ENCODE data around the gene SP9.
A peak's percentile ranks its signal among the peaks of the same experiment; 100 is the strongest.

Gene SP9

GRCh38 chr2:174333372-174334277 is 1.1 kb upstream of the SP9 start:
- no peak for DNase-seq

GRCh38 chr2:174334278-174334715 is 457 bp upstream of the SP9 start:
- DNase-seq: no peak

- DNase-seq: no peak
Measured at GRCh38 chr2:174335254-174335987, 667 bp downstream of the SP9 start.

- no peak for DNase-seq
Measured at GRCh38 chr2:174335988-174336500, 1.3 kb downstream of the SP9 start.

GRCh38 chr2:174336501-174337336 is 2.0 kb downstream of the SP9 start:
- DNase-seq: peak; percentile 32 to 50

- DNase-seq: peak; percentile 31 to 55
Measured at GRCh38 chr2:174337337-174338146, 2.8 kb downstream of the SP9 start.

GRCh38 chr2:174338147-174338605 is 3.4 kb downstream of the SP9 start:
- DNase-seq: peak in 1 of 2 experiments; percentile 42

GRCh38 chr2:174338671-174339560 is 4.2 kb downstream of the SP9 start:
- DNase-seq: peak in 1 of 2 experiments; percentile 60

GRCh38 chr2:174339561-174340399 is 5.0 kb downstream of the SP9 start:
- peak; percentile 33 to 35 for DNase-seq

- no peak for DNase-seq
Measured at GRCh38 chr2:174340400-174341292, 5.9 kb downstream of the SP9 start.

- peak; percentile 88 to 93 for DNase-seq
Measured at GRCh38 chr2:174341293-174341994, 6.7 kb downstream of the SP9 start.

- no peak for DNase-seq
Measured at GRCh38 chr2:174341995-174342685, 7.4 kb downstream of the SP9 start.

GRCh38 chr2:174342686-174343342 is 8.1 kb downstream of the SP9 start:
- no peak for DNase-seq

- no peak for DNase-seq
Measured at GRCh38 chr2:174343343-174343622, 8.5 kb downstream of the SP9 start.

- DNase-seq: no peak
Measured at GRCh38 chr2:174343623-174344455, 9.1 kb downstream of the SP9 start.
